Right lobe of liver (tissue), 6 donors: ENCODE measurements around the gene FLNC. TPM values are rescaled to one million over a fixed set of nuclear protein-coding genes. Genes with fewer than 3 reads are reported as not detected.

Experiments
- ATAC-seq, 4 donors: fragments of 200-7000 bp; cut with Tn5 transposase; one replicate each; pipeline ENCODE4 v1.9.1; 2020; ENCODE audit warnings: mild to moderate bottlenecking in 4 of 4, moderate library complexity in 4 of 4
- DNase-seq, 3 donors: peaks; one replicate each; pipeline ENCODE4 v3.0.0-alpha.2; 2020
- H3K27ac ChIP-seq, 3 donors: fragments of 200-600 bp; one replicate each; pipeline ENCODE4 v1.8.0; 2022
- H3K27me3 ChIP-seq, 2 donors: fragments of 200-600 bp; one replicate each; pipeline ENCODE4 v1.8.0; 2022
- H3K36me3 ChIP-seq, 4 donors: fragments of 200-600 bp; sonication (generic) in 1 of 4; one replicate each; pipeline versions ENCODE4 v1.5.1 to v1.8.0; 2017 to 2022; ENCODE audit warnings: control low read depth in 1 of 4
- H3K4me1 ChIP-seq, 4 donors: fragments of 200-600 bp; sonication (generic) in 1 of 4; one replicate each; pipeline versions ENCODE4 v1.5.1 to v1.8.0; 2017 to 2022; ENCODE audit warnings: control low read depth in 1 of 4
- H3K4me3 ChIP-seq, 3 donors: fragments of 200-600 bp; one replicate each; pipeline ENCODE4 v1.8.0; 2022
- H3K9me3 ChIP-seq, 4 donors: fragments of 200-600 bp; sonication (generic) in 1 of 4; one replicate each; pipeline versions ENCODE4 v1.5.1 to v1.8.0; 2017 to 2022; ENCODE audit warnings: control low read depth in 1 of 4
- POLR2A ChIP-seq: fragments of 450-650 bp; IDR thresholded peaks from one replicate; pipeline ENCODE4 v1.6.1; 2017; ENCODE audit warnings: antibody characterized with exemption, mild to moderate bottlenecking
- WGBS: methylation state at CpG from one replicate; pipeline ENCODE4 v1.1.6; 2018; ENCODE audit warnings: low coverage, low lambda C conversion rate; ENCODE audit not compliant: insufficient coverage; ENCODE audit errors: missing lambda C conversion rate; 5-methylcytosine and 5-hydroxymethylcytosine counted together
- intact Hi-C, 2 donors: fragments of 100-400 bp; cut with DNase I; formaldehyde crosslinking; loops; one replicate each; pipeline versions ENCODE4 v1.11.2 to v1.14.1; 2022
- total RNA-seq, 6 experiments: library from RNA; depleted of rRNA in 2 of 6; stranded (reverse); fragments of >200 nt in 2 of 6; fragmentation: NEBNext Ultra II Directional in 3 of 6; extraction: Animal tissue kit (Norgen Biotek cat#: 25700) in 3 of 6; gene quantifications; one replicate each; pipeline versions ENCODE4 v1.1.0 to v1.2.4, GENCODE V29; 2016 to 2023
- TF ChIP-seq, protein P1 (sequence below), 4 donors: fragments of 200-600 bp in 3 of 4; fragments of 450-650 bp in 1 of 4; IDR thresholded peaks; one replicate each; pipeline versions ENCODE4 v1.5.1 to v1.8.0; 2016 to 2022; ENCODE audit warnings: antibody characterized with exemption in 4 of 4, mild to moderate bottlenecking in 2 of 4
- donor health status: DM: no; HTN: yes; CAD: no.
- donor health status: DM: no; HTN: no; CAD: no.
- donor health status: DM: no; HTN: no; CAD: no.
- donor health status: DM: no; HTN: yes; CAD: no.
- donor health status: DM: no; HTN: yes; CAD: no.

Gene FLNC
- total RNA-seq, 6 experiments from 2014 or later, result 0.27 to 5.1 (median 0.74) TPM

- no peaks in the 10 kb centered on the region for H3K27me3 ChIP-seq
- peak in 1 of 3 donors; percentile 62 for DNase-seq
- no peaks in the 10 kb centered on the region for H3K4me1 ChIP-seq
- intact Hi-C loops, result no loop called here
- 66% methylated on average over 4 of the region's 15 CpGs for WGBS
- no peak overlapping the region for H3K4me3 ChIP-seq
- ATAC-seq, result peak; percentile 54 to 67 (median 62)
- H3K27ac ChIP-seq, result no peak overlapping the region
- H3K36me3 ChIP-seq, result no peaks in the 10 kb centered on the region
- TF ChIP-seq, protein P1, sequence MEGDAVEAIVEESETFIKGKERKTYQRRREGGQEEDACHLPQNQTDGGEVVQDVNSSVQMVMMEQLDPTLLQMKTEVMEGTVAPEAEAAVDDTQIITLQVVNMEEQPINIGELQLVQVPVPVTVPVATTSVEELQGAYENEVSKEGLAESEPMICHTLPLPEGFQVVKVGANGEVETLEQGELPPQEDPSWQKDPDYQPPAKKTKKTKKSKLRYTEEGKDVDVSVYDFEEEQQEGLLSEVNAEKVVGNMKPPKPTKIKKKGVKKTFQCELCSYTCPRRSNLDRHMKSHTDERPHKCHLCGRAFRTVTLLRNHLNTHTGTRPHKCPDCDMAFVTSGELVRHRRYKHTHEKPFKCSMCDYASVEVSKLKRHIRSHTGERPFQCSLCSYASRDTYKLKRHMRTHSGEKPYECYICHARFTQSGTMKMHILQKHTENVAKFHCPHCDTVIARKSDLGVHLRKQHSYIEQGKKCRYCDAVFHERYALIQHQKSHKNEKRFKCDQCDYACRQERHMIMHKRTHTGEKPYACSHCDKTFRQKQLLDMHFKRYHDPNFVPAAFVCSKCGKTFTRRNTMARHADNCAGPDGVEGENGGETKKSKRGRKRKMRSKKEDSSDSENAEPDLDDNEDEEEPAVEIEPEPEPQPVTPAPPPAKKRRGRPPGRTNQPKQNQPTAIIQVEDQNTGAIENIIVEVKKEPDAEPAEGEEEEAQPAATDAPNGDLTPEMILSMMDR (IDR thresholded peaks at IDR 0.05), result no peak
- TF ChIP-seq POLR2A, result no peak
- H3K9me3 ChIP-seq, result no peaks in the 10 kb centered on the region
Measured at GRCh38 chr7:128783143-128783861, 46.9 kb upstream of the FLNC start.

DNA sequence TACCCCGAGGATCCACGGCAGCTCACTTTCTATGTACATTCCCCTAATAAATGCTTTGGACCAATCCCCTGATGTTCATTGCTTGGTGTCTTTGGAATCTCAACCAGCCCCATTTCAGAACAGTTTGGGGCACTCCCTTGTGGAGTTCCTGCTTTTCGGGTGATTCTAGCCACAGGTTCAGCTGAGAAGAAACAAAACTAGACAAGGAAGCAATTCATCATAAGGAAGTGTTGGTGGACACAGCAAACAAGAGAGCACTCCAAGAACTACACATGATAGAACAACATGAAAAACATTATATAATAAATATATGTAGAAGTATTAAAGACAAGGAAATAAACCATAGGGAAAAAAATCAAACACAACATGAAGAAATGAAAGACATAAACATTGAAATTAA is 44.5 kb upstream of the FLNC start:
- no peak overlapping the region for H3K4me3 ChIP-seq
- ATAC-seq (no peak), DNase-seq (no peak)
- H3K9me3 ChIP-seq, result no peaks in the 10 kb centered on the region
- no peak overlapping the region for H3K27ac ChIP-seq
- WGBS, result 33% methylated on average over 1 of the region's 3 CpGs
- TF ChIP-seq, protein P1 (IDR thresholded peaks at IDR 0.05), result no peak
- no peak for TF ChIP-seq POLR2A
- H3K36me3 ChIP-seq, result no peaks in the 10 kb centered on the region
- H3K27me3 ChIP-seq, result no peaks in the 10 kb centered on the region
- H3K4me1 ChIP-seq, result no peaks in the 10 kb centered on the region
- intact Hi-C loops, result no loop called here

DNA sequence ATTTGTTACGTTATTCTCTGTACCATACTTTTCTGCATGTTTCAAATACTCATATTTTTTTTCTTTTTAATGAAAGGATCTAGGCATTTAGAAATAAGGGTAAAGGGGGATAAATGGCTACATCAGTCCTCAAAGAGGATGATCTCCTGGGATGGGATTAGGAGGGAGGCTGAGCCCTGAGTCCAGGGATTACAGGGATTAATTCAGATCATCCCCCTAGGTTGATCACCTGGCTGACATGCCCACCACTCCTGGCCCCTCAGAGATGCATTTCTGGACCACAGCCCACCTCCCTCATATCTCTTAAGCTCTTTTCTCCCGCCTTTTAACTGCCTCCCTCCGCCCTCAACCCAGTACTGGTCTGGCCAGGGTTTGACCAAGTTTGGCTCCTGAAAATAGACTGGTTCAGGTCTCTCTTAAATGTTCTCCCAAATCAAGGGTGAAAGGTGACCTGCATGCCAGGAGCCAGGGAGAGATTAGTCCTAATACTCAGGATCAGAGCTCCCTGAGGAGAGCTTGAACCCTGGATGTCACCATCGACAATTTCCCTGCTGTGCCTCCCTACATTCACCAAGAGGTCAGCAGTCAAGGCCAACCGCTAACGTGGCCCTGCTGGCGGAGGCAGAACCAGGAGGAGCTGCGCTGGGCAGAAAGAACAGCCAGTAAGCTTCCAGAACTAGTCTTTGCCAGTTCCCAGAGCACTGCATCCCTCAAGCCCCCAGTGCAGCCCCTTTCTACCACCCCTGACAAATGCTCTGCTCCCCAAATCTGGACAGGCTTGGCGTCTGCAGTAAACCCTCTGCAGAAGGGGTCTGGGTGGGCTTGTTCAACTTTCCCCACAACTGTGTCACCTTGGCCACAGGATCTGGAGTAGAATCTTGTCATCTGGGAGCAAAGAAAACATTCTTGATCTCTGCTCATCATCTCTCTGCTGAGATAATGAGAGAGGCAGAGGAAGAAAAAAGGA is 41.5 kb upstream of the FLNC start:
- H3K36me3 ChIP-seq, result no peaks in the 10 kb centered on the region
- ATAC-seq (peak in 1 of 4 donors; percentile 20), DNase-seq (no peak)
- no peaks in the 10 kb centered on the region for H3K27me3 ChIP-seq
- peaks cover 0 to 4% (median 0%) of the 10 kb centered on the region in 4 donors for H3K4me1 ChIP-seq
- H3K4me3 ChIP-seq, result no peak overlapping the region
- 73% methylated on average over 3 of the region's 9 CpGs for WGBS
- TF ChIP-seq, protein P1 (IDR thresholded peaks at IDR 0.05), result no peak
- no peak for TF ChIP-seq POLR2A
- no peaks in the 10 kb centered on the region for H3K9me3 ChIP-seq
- no peak overlapping the region for H3K27ac ChIP-seq
- intact Hi-C loops, result no loop called here

GRCh38 chr7:128790315-128791041 is 39.7 kb upstream of the FLNC start:
- TF ChIP-seq, protein P1 (IDR thresholded peaks at IDR 0.05), result no peak
- TF ChIP-seq POLR2A, result no peak
- Histone ChIP-seq H3K4me1 (peaks cover 0 to 4% (median 0%) of the 10 kb centered on the region in 4 donors), H3K9me3 (no peaks in the 10 kb centered on the region), H3K36me3 (no peaks in the 10 kb centered on the region), H3K27me3 (no peaks in the 10 kb centered on the region), H3K4me3 (peak overlapping the region; percentile 71 to 81 (median 78)), H3K27ac (no peak overlapping the region)
- 22% methylated on average over 18 of the region's 45 CpGs for WGBS
- intact Hi-C loops, result no loop called here
- ATAC-seq (peak in 2 of 4 donors; percentile 4 to 22), DNase-seq (no peak)
